ENCODE measurements around the gene NADSYN1. TPM values are rescaled to one million over a fixed set of nuclear protein-coding genes. Genes with fewer than 3 reads are reported as not detected.

NADSYN1 gene
- total RNA-seq, 1 donor from 2014 or later, result 55.4 TPM

- no peak for DNase-seq (ENCODE audit: extremely low spot score, unreplicated experiment)
- no peaks in the 10 kb centered on the region for H3K36me3 Mint-ChIP-seq (ENCODE audit: unreplicated experiment)
- H3K9me3 Mint-ChIP-seq (ENCODE audit: unreplicated experiment), result no peaks in the 10 kb centered on the region
- H3K4me1 Mint-ChIP-seq (ENCODE audit: unreplicated experiment), result no peaks in the 10 kb centered on the region
- no peak overlapping the region for H3K4me3 Mint-ChIP-seq (ENCODE audit: unreplicated experiment)
- H3K27me3 Mint-ChIP-seq (ENCODE audit: unreplicated experiment), result peaks cover 8% of the 10 kb centered on the region
- H3K27ac Mint-ChIP-seq (ENCODE audit: unreplicated experiment), result no peak overlapping the region
- TF ChIP-seq CTCF (IDR thresholded peaks at IDR 0.05), result no peak
These were observed 26.6 kb upstream of the NADSYN1 start for GRCh38 chr11:71426413-71426812.

GRCh38 chr11:71428861-71429435 is 24.1 kb upstream of the NADSYN1 start:
- Mint-ChIP-seq H3K27ac (ENCODE audit: unreplicated experiment) (no peak overlapping the region), H3K4me1 (ENCODE audit: unreplicated experiment) (no peaks in the 10 kb centered on the region), H3K4me3 (ENCODE audit: unreplicated experiment) (no peak overlapping the region), H3K9me3 (ENCODE audit: unreplicated experiment) (no peaks in the 10 kb centered on the region), H3K27me3 (ENCODE audit: unreplicated experiment) (peaks cover 3% of the 10 kb centered on the region), H3K36me3 (ENCODE audit: unreplicated experiment) (no peaks in the 10 kb centered on the region)
- no peak for DNase-seq (ENCODE audit: extremely low spot score, unreplicated experiment)
- no peak for TF ChIP-seq CTCF (IDR thresholded peaks at IDR 0.05)

GRCh38 chr11:71429701-71430100 is 23.3 kb upstream of the NADSYN1 start:
- DNase-seq (ENCODE audit: extremely low spot score, unreplicated experiment), result no peak

GRCh38 chr11:71430166-71430565 is 22.8 kb upstream of the NADSYN1 start:
- Mint-ChIP-seq H3K36me3 (ENCODE audit: unreplicated experiment) (peaks cover 5% of the 10 kb centered on the region), H3K9me3 (ENCODE audit: unreplicated experiment) (no peaks in the 10 kb centered on the region), H3K27ac (ENCODE audit: unreplicated experiment) (no peak overlapping the region), H3K4me1 (ENCODE audit: unreplicated experiment) (no peaks in the 10 kb centered on the region), H3K27me3 (ENCODE audit: unreplicated experiment) (peaks cover 3% of the 10 kb centered on the region), H3K4me3 (ENCODE audit: unreplicated experiment) (no peak overlapping the region)
- DNase-seq (ENCODE audit: extremely low spot score, unreplicated experiment), result no peak
- TF ChIP-seq CTCF (IDR thresholded peaks at IDR 0.05), result no peak

More at GRCh38 chr11:71429701-71430100, 23.3 kb upstream of the NADSYN1 start:
- Mint-ChIP-seq H3K4me3 (ENCODE audit: unreplicated experiment) (no peak overlapping the region), H3K36me3 (ENCODE audit: unreplicated experiment) (peaks cover under 1% of the 10 kb centered on the region), H3K9me3 (ENCODE audit: unreplicated experiment) (no peaks in the 10 kb centered on the region), H3K27ac (ENCODE audit: unreplicated experiment) (no peak overlapping the region), H3K27me3 (ENCODE audit: unreplicated experiment) (peaks cover 3% of the 10 kb centered on the region), H3K4me1 (ENCODE audit: unreplicated experiment) (no peaks in the 10 kb centered on the region)
- no peak for TF ChIP-seq CTCF (IDR thresholded peaks at IDR 0.05)

- Mint-ChIP-seq H3K4me1 (ENCODE audit: unreplicated experiment) (no peaks in the 10 kb centered on the region), H3K27me3 (ENCODE audit: unreplicated experiment) (no peaks in the 10 kb centered on the region), H3K9me3 (ENCODE audit: unreplicated experiment) (no peaks in the 10 kb centered on the region), H3K4me3 (ENCODE audit: unreplicated experiment) (no peak overlapping the region), H3K27ac (ENCODE audit: unreplicated experiment) (no peak overlapping the region), H3K36me3 (ENCODE audit: unreplicated experiment) (peaks cover 9% of the 10 kb centered on the region)
- TF ChIP-seq CTCF (IDR thresholded peaks at IDR 0.05), result no peak
- DNase-seq (ENCODE audit: extremely low spot score, unreplicated experiment), result no peak
These were observed 21.7 kb upstream of the NADSYN1 start for GRCh38 chr11:71431271-71431670.

Data from osteocyte (in vitro differentiated cells).